PC-9 (cell line): ENCODE measurements around the gene PTEN. TPM values are rescaled to one million over a fixed set of nuclear protein-coding genes. Genes with fewer than 3 reads are reported as not detected.
A peak's percentile ranks its signal among the peaks of the same experiment; 100 is the strongest.

Experiments
- BruUV-seq: library from RNA; stranded (reverse); fragments of 400-500 nt; replicated peaks from 2 replicates; lab custom pipeline; 2021; lab: Mats Ljungman, UMichigan
- CTCF ChIA-PET: fragments of 300-600 bp; sonication (Branson Sonifier 250); formaldehyde crosslinking; loops from one replicate; lab custom pipeline; 2022; ENCODE audit warnings: antibody characterized with exemption; lab: Charles Lee
- POLR2A ChIA-PET: fragments of 300-600 bp; sonication (Branson Sonifier 250); formaldehyde crosslinking; loops from one replicate; lab custom pipeline; 2022; ENCODE audit warnings: antibody characterized with exemption; ENCODE audit not compliant: unreplicated experiment; lab: Charles Lee
- DNase-seq, 2 experiments: peaks; one replicate each; pipeline versions ENCODE4 v3.0.0 to v3.0.0-alpha.2; 2015 to 2022; ENCODE audit warnings: mixed read lengths in 1 of 2
- H2AFZ ChIP-seq: fragments of 200-600 bp; sonication (generic); 2 replicates; pipeline ENCODE4 v1.8.1; 2017; ENCODE audit warnings: antibody characterized with exemption
- H3F3A ChIP-seq: fragments of 200-600 bp; sonication (generic); 2 replicates; pipeline ENCODE4 v1.8.1; 2017; ENCODE audit warnings: antibody characterized with exemption, mild to moderate bottlenecking, low read depth; ENCODE audit not compliant: insufficient read depth
- H3K27ac ChIP-seq: fragments of 200-600 bp; sonication (generic); 2 replicates; pipeline ENCODE4 v1.6.1; 2016; ENCODE audit warnings: mixed run types
- H3K27me3 ChIP-seq: fragments of 200-600 bp; sonication (generic); 2 replicates; pipeline ENCODE4 v1.6.1; 2016; ENCODE audit warnings: low read depth, mixed run types; ENCODE audit not compliant: insufficient read depth
- H3K36me3 ChIP-seq: fragments of 200-600 bp; sonication (generic); 2 replicates; pipeline ENCODE4 v1.6.1; 2016; ENCODE audit warnings: low read depth, mixed run types
- H3K4me1 ChIP-seq: fragments of 200-600 bp; sonication (generic); replicated peaks from 2 replicates; pipeline ENCODE4 v1.6.1; 2016; ENCODE audit warnings: mixed run types; ENCODE audit not compliant: insufficient read depth
- H3K4me2 ChIP-seq: fragments of 200-600 bp; sonication (generic); 2 replicates; pipeline ENCODE4 v1.6.1; 2017; ENCODE audit warnings: mixed run types
- H3K4me3 ChIP-seq: fragments of 200-600 bp; sonication (generic); 2 replicates; pipeline ENCODE4 v1.6.1; 2016; ENCODE audit warnings: mixed run types
- H3K79me2 ChIP-seq: fragments of 200-600 bp; sonication (generic); 2 replicates; pipeline ENCODE4 v1.6.1; 2017; ENCODE audit warnings: low read depth, mixed run types
- H3K9me2 ChIP-seq: fragments of 200-600 bp; sonication (generic); 2 replicates; pipeline ENCODE4 v1.8.1; 2017; ENCODE audit warnings: mild to moderate bottlenecking; ENCODE audit not compliant: insufficient read depth
- H3K9me3 ChIP-seq: fragments of 200-600 bp; sonication (generic); 2 replicates; pipeline ENCODE4 v1.8.1; 2016; ENCODE audit warnings: low read depth; ENCODE audit not compliant: insufficient read depth
- H4K20me1 ChIP-seq: fragments of 200-600 bp; sonication (generic); 2 replicates; pipeline ENCODE4 v1.8.1; 2017; ENCODE audit not compliant: insufficient read depth
- EZH2 ChIP-seq: fragments of 200-600 bp; sonication (generic); IDR thresholded peaks from 2 replicates; pipeline ENCODE4 v1.8.0; 2017; ENCODE audit warnings: antibody characterized with exemption, low read depth
- intact Hi-C: fragments of 100-400 bp; cut with micrococcal nuclease; formaldehyde crosslinking; loops from one replicate; pipeline ENCODE4 v1.10.0; 2022; ENCODE audit not compliant: unreplicated experiment
- total RNA-seq: library from RNA; stranded (reverse); gene quantifications from 2 replicates; pipeline ENCODE4 v1.2.3, GENCODE V29; 2021
- TF ChIP-seq, protein P1 (sequence below): fragments of 200-600 bp; sonication (generic); conservative IDR thresholded peaks from 2 replicates; pipeline ENCODE4 v1.6.1; 2017; ENCODE audit warnings: mixed run types, antibody characterized with exemption, mild to moderate bottlenecking, moderate library complexity

Gene PTEN
- total RNA-seq, 1 experiment from 2014 or later, result 44.9 TPM

- BruUV-seq, result no TSS peak
- no peak overlapping the region for H3K27ac ChIP-seq
- H3K27me3 ChIP-seq, result no peaks in the 10 kb centered on the region
- ChIA-PET CTCF (no interaction called here), POLR2A (no interaction called here)
- no peak for DNase-seq
- H2AFZ ChIP-seq, result no peak overlapping the region
- H3K9me3 ChIP-seq, result no peaks in the 10 kb centered on the region
- H4K20me1 ChIP-seq, result no peaks in the 10 kb centered on the region
- no peaks in the 10 kb centered on the region for H3K9me2 ChIP-seq
- no peak for TF ChIP-seq EZH2
- TF ChIP-seq, protein P1, sequence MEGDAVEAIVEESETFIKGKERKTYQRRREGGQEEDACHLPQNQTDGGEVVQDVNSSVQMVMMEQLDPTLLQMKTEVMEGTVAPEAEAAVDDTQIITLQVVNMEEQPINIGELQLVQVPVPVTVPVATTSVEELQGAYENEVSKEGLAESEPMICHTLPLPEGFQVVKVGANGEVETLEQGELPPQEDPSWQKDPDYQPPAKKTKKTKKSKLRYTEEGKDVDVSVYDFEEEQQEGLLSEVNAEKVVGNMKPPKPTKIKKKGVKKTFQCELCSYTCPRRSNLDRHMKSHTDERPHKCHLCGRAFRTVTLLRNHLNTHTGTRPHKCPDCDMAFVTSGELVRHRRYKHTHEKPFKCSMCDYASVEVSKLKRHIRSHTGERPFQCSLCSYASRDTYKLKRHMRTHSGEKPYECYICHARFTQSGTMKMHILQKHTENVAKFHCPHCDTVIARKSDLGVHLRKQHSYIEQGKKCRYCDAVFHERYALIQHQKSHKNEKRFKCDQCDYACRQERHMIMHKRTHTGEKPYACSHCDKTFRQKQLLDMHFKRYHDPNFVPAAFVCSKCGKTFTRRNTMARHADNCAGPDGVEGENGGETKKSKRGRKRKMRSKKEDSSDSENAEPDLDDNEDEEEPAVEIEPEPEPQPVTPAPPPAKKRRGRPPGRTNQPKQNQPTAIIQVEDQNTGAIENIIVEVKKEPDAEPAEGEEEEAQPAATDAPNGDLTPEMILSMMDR, result no peak
- no peak overlapping the region for H3K4me2 ChIP-seq
- H3K36me3 ChIP-seq, result no peaks in the 10 kb centered on the region
- peaks cover 5% of the 10 kb centered on the region; the same call in 1 of the 2 replicates for H3F3A ChIP-seq
- no peaks in the 10 kb centered on the region for H3K79me2 ChIP-seq
- intact Hi-C loops, result loop anchor here (2.0 kb wide), 1 partner anchor 15 kb away; the partner anchor contains the start of genes KLLN and PTEN
- H3K4me3 ChIP-seq, result no peak overlapping the region
- H3K4me1 ChIP-seq, result peaks cover 21% of the 10 kb centered on the region
These were observed 15.9 kb upstream of the PTEN start for GRCh38 chr10:87847550-87847949.

DNA sequence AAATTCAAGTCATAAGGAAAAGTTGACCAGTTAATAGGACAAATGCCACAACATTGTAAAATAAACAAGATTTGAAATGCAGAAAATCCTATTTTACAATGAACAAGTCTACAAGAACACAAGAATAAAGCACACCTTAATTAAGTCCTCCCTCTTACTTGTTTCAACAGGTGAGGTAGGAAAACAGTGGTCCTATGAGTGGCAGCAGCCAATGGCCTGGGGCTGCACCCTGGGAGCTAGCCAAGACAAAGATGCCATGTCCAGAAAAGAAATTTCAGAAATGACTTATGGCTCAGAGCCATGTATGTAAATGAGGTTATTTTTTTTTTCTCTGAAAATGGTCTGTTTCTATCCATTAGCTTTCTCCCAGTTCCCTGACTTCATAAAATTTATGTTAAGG lies 14.4 kb upstream of the PTEN start:
- H2AFZ ChIP-seq, result no peak overlapping the region
- H3K79me2 ChIP-seq, result no peaks in the 10 kb centered on the region
- no peaks in the 10 kb centered on the region for H3K9me2 ChIP-seq
- H3K9me3 ChIP-seq, result no peaks in the 10 kb centered on the region
- peak in 1 of 2 experiments; percentile 20 for DNase-seq
- peaks cover 5% of the 10 kb centered on the region; the same call in 1 of the 2 replicates for H3F3A ChIP-seq
- POLR2A ChIA-PET, result no interaction called here
- BruUV-seq, result no TSS peak
- no peak for TF ChIP-seq EZH2
- TF ChIP-seq, protein P1, result no peak
- no peaks in the 10 kb centered on the region for H3K27me3 ChIP-seq
- CTCF ChIA-PET, result no interaction called here
- no peaks in the 10 kb centered on the region for H3K36me3 ChIP-seq
- H3K4me1 ChIP-seq, result peaks cover 18% of the 10 kb centered on the region
- intact Hi-C loops, result no loop called here
- H4K20me1 ChIP-seq, result no peaks in the 10 kb centered on the region
- H3K4me3 ChIP-seq, result no peak overlapping the region
- no peak overlapping the region for H3K27ac ChIP-seq
- no peak overlapping the region for H3K4me2 ChIP-seq

DNA sequence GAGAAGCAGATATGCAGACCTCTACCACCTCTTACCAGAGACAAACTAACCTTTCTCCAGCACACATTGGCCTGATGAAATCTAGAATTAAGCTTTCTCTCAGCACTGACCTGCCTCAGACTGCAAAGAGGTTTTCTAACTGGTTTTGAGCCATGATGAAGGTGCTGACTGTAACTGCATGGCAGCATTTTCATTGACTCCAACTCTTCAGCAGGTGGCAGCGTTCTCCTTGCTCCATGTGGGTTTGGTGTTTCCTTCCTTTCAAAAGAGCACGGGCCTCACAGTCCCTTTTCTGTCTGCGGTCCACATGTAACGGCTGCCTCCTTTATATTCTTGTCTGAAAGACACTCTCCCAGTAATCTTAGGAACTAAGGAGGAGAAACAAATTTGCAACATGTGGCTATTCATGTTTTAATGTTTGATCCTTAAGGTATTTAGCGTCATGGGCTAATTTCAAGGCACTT lies 12.7 kb upstream of the PTEN start:
- H3F3A ChIP-seq, result no peaks in the 10 kb centered on the region
- H3K27ac ChIP-seq, result no peak overlapping the region
- H3K9me3 ChIP-seq, result no peaks in the 10 kb centered on the region
- no peak for TF ChIP-seq EZH2
- TF ChIP-seq, protein P1, result peak; percentile 46
- H4K20me1 ChIP-seq, result no peaks in the 10 kb centered on the region
- CTCF ChIA-PET, result no interaction called here
- H3K4me3 ChIP-seq, result no peak overlapping the region
- DNase-seq, result peak in 1 of 2 experiments; percentile 44
- H3K4me1 ChIP-seq, result peaks cover 5% of the 10 kb centered on the region; the same call in 1 of the 2 replicates
- H3K79me2 ChIP-seq, result no peaks in the 10 kb centered on the region
- POLR2A ChIA-PET, result no interaction called here
- intact Hi-C loops, result loop anchor here (1.0 kb wide), 1 partner anchor 703 kb away; no protein-coding TSS in a partner anchor
- H2AFZ ChIP-seq, result no peak overlapping the region
- H3K36me3 ChIP-seq, result no peaks in the 10 kb centered on the region
- no peak overlapping the region for H3K4me2 ChIP-seq
- no peaks in the 10 kb centered on the region for H3K9me2 ChIP-seq
- BruUV-seq, result no TSS peak
- no peaks in the 10 kb centered on the region for H3K27me3 ChIP-seq
